ENCODE results near the gene ZNF569. TPM values are rescaled to one million over a fixed set of nuclear protein-coding genes. Genes with fewer than 3 reads are reported as not detected.

ZNF569 gene
- total and polyA plus RNA-seq, 2 of the 8 experiments (the other 6 are each of a cell fraction or from before 2014, with no cell fraction given): 2.4 to 10.5 TPM

GRCh38 chr19:37361994-37362393 lies 105.2 kb downstream of the ZNF569 start (continued):
- TF ChIP-seq, protein P1, sequence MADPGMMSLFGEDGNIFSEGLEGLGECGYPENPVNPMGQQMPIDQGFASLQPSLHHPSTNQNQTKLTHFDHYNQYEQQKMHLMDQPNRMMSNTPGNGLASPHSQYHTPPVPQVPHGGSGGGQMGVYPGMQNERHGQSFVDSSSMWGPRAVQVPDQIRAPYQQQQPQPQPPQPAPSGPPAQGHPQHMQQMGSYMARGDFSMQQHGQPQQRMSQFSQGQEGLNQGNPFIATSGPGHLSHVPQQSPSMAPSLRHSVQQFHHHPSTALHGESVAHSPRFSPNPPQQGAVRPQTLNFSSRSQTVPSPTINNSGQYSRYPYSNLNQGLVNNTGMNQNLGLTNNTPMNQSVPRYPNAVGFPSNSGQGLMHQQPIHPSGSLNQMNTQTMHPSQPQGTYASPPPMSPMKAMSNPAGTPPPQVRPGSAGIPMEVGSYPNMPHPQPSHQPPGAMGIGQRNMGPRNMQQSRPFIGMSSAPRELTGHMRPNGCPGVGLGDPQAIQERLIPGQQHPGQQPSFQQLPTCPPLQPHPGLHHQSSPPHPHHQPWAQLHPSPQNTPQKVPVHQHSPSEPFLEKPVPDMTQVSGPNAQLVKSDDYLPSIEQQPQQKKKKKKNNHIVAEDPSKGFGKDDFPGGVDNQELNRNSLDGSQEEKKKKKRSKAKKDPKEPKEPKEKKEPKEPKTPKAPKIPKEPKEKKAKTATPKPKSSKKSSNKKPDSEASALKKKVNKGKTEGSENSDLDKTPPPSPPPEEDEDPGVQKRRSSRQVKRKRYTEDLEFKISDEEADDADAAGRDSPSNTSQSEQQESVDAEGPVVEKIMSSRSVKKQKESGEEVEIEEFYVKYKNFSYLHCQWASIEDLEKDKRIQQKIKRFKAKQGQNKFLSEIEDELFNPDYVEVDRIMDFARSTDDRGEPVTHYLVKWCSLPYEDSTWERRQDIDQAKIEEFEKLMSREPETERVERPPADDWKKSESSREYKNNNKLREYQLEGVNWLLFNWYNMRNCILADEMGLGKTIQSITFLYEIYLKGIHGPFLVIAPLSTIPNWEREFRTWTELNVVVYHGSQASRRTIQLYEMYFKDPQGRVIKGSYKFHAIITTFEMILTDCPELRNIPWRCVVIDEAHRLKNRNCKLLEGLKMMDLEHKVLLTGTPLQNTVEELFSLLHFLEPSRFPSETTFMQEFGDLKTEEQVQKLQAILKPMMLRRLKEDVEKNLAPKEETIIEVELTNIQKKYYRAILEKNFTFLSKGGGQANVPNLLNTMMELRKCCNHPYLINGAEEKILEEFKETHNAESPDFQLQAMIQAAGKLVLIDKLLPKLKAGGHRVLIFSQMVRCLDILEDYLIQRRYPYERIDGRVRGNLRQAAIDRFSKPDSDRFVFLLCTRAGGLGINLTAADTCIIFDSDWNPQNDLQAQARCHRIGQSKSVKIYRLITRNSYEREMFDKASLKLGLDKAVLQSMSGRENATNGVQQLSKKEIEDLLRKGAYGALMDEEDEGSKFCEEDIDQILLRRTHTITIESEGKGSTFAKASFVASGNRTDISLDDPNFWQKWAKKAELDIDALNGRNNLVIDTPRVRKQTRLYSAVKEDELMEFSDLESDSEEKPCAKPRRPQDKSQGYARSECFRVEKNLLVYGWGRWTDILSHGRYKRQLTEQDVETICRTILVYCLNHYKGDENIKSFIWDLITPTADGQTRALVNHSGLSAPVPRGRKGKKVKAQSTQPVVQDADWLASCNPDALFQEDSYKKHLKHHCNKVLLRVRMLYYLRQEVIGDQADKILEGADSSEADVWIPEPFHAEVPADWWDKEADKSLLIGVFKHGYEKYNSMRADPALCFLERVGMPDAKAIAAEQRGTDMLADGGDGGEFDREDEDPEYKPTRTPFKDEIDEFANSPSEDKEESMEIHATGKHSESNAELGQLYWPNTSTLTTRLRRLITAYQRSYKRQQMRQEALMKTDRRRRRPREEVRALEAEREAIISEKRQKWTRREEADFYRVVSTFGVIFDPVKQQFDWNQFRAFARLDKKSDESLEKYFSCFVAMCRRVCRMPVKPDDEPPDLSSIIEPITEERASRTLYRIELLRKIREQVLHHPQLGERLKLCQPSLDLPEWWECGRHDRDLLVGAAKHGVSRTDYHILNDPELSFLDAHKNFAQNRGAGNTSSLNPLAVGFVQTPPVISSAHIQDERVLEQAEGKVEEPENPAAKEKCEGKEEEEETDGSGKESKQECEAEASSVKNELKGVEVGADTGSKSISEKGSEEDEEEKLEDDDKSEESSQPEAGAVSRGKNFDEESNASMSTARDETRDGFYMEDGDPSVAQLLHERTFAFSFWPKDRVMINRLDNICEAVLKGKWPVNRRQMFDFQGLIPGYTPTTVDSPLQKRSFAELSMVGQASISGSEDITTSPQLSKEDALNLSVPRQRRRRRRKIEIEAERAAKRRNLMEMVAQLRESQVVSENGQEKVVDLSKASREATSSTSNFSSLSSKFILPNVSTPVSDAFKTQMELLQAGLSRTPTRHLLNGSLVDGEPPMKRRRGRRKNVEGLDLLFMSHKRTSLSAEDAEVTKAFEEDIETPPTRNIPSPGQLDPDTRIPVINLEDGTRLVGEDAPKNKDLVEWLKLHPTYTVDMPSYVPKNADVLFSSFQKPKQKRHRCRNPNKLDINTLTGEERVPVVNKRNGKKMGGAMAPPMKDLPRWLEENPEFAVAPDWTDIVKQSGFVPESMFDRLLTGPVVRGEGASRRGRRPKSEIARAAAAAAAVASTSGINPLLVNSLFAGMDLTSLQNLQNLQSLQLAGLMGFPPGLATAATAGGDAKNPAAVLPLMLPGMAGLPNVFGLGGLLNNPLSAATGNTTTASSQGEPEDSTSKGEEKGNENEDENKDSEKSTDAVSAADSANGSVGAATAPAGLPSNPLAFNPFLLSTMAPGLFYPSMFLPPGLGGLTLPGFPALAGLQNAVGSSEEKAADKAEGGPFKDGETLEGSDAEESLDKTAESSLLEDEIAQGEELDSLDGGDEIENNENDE (IDR thresholded peaks at IDR 0.05; ENCODE audit: insufficient replicate concordance, low read length): no peak
- no peak for TF ChIP-seq SUZ12 (IDR thresholded peaks at IDR 0.05; ENCODE audit: low read length)
- no peak for TF ChIP-seq RNF2 (IDR thresholded peaks at IDR 0.05; ENCODE audit: borderline replicate concordance, low read depth, low read length, missing control alignments, poor library complexity, severe bottlenecking)
- no peak for TF ChIP-seq CBX8 (IDR thresholded peaks at IDR 0.05; ENCODE audit: borderline replicate concordance, low read depth, low read length)
- no peak for TF ChIP-seq SIN3A (conservative IDR thresholded peaks at IDR 0.05 in 1 of 2, IDR thresholded peaks at IDR 0.05 in 1 of 2; ENCODE audit: low read depth in 1 of 2, low read length in 2 of 2)
- no peak for TF ChIP-seq POU5F1 (IDR thresholded peaks at IDR 0.05; ENCODE audit: low read depth, low read length)
- no peak for TF ChIP-seq POLR2A (IDR thresholded peaks at IDR 0.05; ENCODE audit: control extremely low read depth in 1 of 2, low read depth in 2 of 2, low read length in 2 of 2)
- no peak for TF ChIP-seq RBBP5 (IDR thresholded peaks at IDR 0.05; ENCODE audit: borderline replicate concordance, low read depth, low read length)
- no peak for TF ChIP-seq RFX5 (IDR thresholded peaks at IDR 0.05; ENCODE audit: borderline replicate concordance, low read depth, low read length)
- TF ChIP-seq JUND (IDR thresholded peaks at IDR 0.05; ENCODE audit: low read length): no peak
- no peak for TF ChIP-seq SAP30 (IDR thresholded peaks at IDR 0.05; ENCODE audit: insufficient read depth, insufficient replicate concordance, low read length)
- TF ChIP-seq SP4 (IDR thresholded peaks at IDR 0.05; ENCODE audit: low read length): no peak

Measured in H1 (cell line).